HEK293T (cell line): Measurements from ENCODE around the gene ZBTB21.

Experiments used
- ARNT ChIP-seq: fragments of 450-650 bp; IDR thresholded peaks from 2 replicates; pipeline ENCODE4 v1.6.1; 2017; ENCODE audit warnings: mild to moderate bottlenecking
- BHLHE40 ChIP-seq: fragments of 450-650 bp; IDR thresholded peaks from 2 replicates; pipeline ENCODE4 v1.6.1; 2016; ENCODE audit warnings: mild to moderate bottlenecking, moderate library complexity, borderline replicate concordance
- FOXK2 ChIP-seq: fragments of 450-650 bp; IDR thresholded peaks from 2 replicates; pipeline ENCODE4 v1.6.1; 2016; ENCODE audit warnings: mild to moderate bottlenecking
- FOXM1 ChIP-seq: fragments of 450-650 bp; IDR thresholded peaks from 2 replicates; pipeline ENCODE4 v1.6.1; 2017; ENCODE audit warnings: mild to moderate bottlenecking, borderline replicate concordance
- HDGF ChIP-seq: fragments of 450-650 bp; IDR thresholded peaks from 2 replicates; pipeline ENCODE4 v1.6.1; 2017; ENCODE audit warnings: antibody characterized with exemption, borderline replicate concordance
- L3MBTL2 ChIP-seq: fragments of 450-650 bp; conservative IDR thresholded peaks from 2 replicates; pipeline ENCODE4 v1.6.1; 2016; ENCODE audit warnings: mild to moderate bottlenecking
- LEF1 ChIP-seq: fragments of 450-650 bp; IDR thresholded peaks from 2 replicates; pipeline ENCODE4 v1.6.1; 2017; ENCODE audit warnings: mild to moderate bottlenecking, borderline replicate concordance
- NFRKB ChIP-seq: fragments of 450-650 bp; IDR thresholded peaks from 2 replicates; pipeline ENCODE4 v1.6.1; 2016; ENCODE audit warnings: mild to moderate bottlenecking, moderate library complexity
- PKNOX1 ChIP-seq: fragments of 450-650 bp; IDR thresholded peaks from 2 replicates; pipeline ENCODE4 v1.6.1; 2016
- SP1 ChIP-seq: fragments of 450-650 bp; IDR thresholded peaks from 2 replicates; pipeline ENCODE4 v1.6.1; 2017
- SUZ12 ChIP-seq: fragments of 450-650 bp; IDR thresholded peaks from 2 replicates; pipeline ENCODE4 v1.6.1; 2016; ENCODE audit warnings: mild to moderate bottlenecking
- TARDBP ChIP-seq: fragments of 450-650 bp; IDR thresholded peaks from 2 replicates; pipeline ENCODE4 v1.6.1; 2016
- ZNF384 ChIP-seq: fragments of 450-650 bp; IDR thresholded peaks from 2 replicates; pipeline ENCODE4 v1.6.1; 2016

- TF ChIP-seq L3MBTL2 (no peak), NFRKB (no peak), FOXM1 (no peak), PKNOX1 (no peak), SP1 (no peak), BHLHE40 (no peak), ARNT (no peak), TARDBP (no peak), HDGF (no peak), LEF1 (no peak), ZNF384 (no peak), SUZ12 (no peak), FOXK2 (no peak)
Measured at GRCh38 chr21:41945982-41946381, 64.2 kb downstream of the ZBTB21 start.
